Measurements from ENCODE around the gene DUSP28.

DUSP28 gene

GRCh38 chr2:240597419-240598181, 37.4 kb downstream of the DUSP28 start:
- no peak for DNase-seq (ENCODE audit: low read depth in 3 of 3, low spot score in 1 of 3)

GRCh38 chr2:240598311-240598911, 38.3 kb downstream of the DUSP28 start:
- no peak for DNase-seq (ENCODE audit: low read depth in 3 of 3, low spot score in 1 of 3)

GRCh38 chr2:240599141-240599583, 39.0 kb downstream of the DUSP28 start:
- no peak for DNase-seq (ENCODE audit: low read depth in 3 of 3, low spot score in 1 of 3)

- no peak for DNase-seq (ENCODE audit: low read depth in 3 of 3, low spot score in 1 of 3)
These were observed 40.3 kb downstream of the DUSP28 start for GRCh38 chr2:240600451-240600961.

GRCh38 chr2:240601061-240601830, 41.1 kb downstream of the DUSP28 start:
- no peak for DNase-seq (ENCODE audit: low read depth in 3 of 3, low spot score in 1 of 3)

- no peak for DNase-seq (ENCODE audit: low read depth in 3 of 3, low spot score in 1 of 3)
These were observed 41.6 kb downstream of the DUSP28 start for GRCh38 chr2:240601831-240602160.

- DNase-seq (ENCODE audit: low read depth in 3 of 3, low spot score in 1 of 3) = no peak
These were observed 42.3 kb downstream of the DUSP28 start for GRCh38 chr2:240602266-240603050.

GRCh38 chr2:240603081-240603835, 43.1 kb downstream of the DUSP28 start:
- no peak for DNase-seq (ENCODE audit: low read depth in 3 of 3, low spot score in 1 of 3)

- DNase-seq (ENCODE audit: low read depth in 3 of 3, low spot score in 1 of 3) = no peak
These were observed 43.7 kb downstream of the DUSP28 start for GRCh38 chr2:240603846-240604245.

GRCh38 chr2:240604291-240604938, 44.3 kb downstream of the DUSP28 start:
- DNase-seq (ENCODE audit: low read depth in 3 of 3, low spot score in 1 of 3) = no peak

GRCh38 chr2:240604939-240605716, 45.0 kb downstream of the DUSP28 start:
- no peak for DNase-seq (ENCODE audit: low read depth in 3 of 3, low spot score in 1 of 3)

GRCh38 chr2:240605867-240606743, 45.9 kb downstream of the DUSP28 start:
- DNase-seq (ENCODE audit: low read depth in 3 of 3, low spot score in 1 of 3) = no peak

- no peak for DNase-seq (ENCODE audit: low read depth in 3 of 3, low spot score in 1 of 3)
These were observed 51.5 kb downstream of the DUSP28 start for GRCh38 chr2:240611601-240612210.
